Fibroblast of the aortic adventitia (primary cell): Measurements from ENCODE around the gene SLC24A3. TPM values are rescaled to one million over a fixed set of nuclear protein-coding genes. Genes with fewer than 3 reads are reported as not detected.

Source experiments
- DNase-seq: peaks from one replicate; pipeline ENCODE4 v3.0.0-alpha.2; 2010; ENCODE audit warnings: low read depth
- H3K4me3 ChIP-seq: 2 replicates; pipeline ENCODE4 v1.5.1; 2011; ENCODE audit warnings: low read depth, mild to moderate bottlenecking, control low read depth, low read length, moderate library complexity
- total RNA-seq: library from RNA; depleted of rRNA; stranded (reverse); fragments of >200 nt; gene quantifications from 2 replicates; pipeline ENCODE4 v1.2.3, GENCODE V29; 2012; ENCODE audit warnings: low replicate concordance
- TF ChIP-seq, protein P1 (sequence below): IDR thresholded peaks from 2 replicates; pipeline ENCODE4 v1.5.1; 2011; ENCODE audit warnings: mild to moderate bottlenecking, low read length, control low read depth, inconsistent platforms; ENCODE audit not compliant: insufficient read depth

The SLC24A3 gene
- total RNA-seq, 1 donor = not detected

- no peak overlapping the region for H3K4me3 ChIP-seq
- TF ChIP-seq, protein P1, sequence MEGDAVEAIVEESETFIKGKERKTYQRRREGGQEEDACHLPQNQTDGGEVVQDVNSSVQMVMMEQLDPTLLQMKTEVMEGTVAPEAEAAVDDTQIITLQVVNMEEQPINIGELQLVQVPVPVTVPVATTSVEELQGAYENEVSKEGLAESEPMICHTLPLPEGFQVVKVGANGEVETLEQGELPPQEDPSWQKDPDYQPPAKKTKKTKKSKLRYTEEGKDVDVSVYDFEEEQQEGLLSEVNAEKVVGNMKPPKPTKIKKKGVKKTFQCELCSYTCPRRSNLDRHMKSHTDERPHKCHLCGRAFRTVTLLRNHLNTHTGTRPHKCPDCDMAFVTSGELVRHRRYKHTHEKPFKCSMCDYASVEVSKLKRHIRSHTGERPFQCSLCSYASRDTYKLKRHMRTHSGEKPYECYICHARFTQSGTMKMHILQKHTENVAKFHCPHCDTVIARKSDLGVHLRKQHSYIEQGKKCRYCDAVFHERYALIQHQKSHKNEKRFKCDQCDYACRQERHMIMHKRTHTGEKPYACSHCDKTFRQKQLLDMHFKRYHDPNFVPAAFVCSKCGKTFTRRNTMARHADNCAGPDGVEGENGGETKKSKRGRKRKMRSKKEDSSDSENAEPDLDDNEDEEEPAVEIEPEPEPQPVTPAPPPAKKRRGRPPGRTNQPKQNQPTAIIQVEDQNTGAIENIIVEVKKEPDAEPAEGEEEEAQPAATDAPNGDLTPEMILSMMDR = no peak
- no peak for DNase-seq
Observed at GRCh38 chr20:19252451-19253120, 40.1 kb downstream of the SLC24A3 start.

GRCh38 chr20:19253316-19253715, 40.9 kb downstream of the SLC24A3 start:
- no peak for DNase-seq
- H3K4me3 ChIP-seq = no peak overlapping the region
- TF ChIP-seq, protein P1 = no peak

GRCh38 chr20:19253916-19254820, 41.7 kb downstream of the SLC24A3 start:
- TF ChIP-seq, protein P1 = no peak
- no peak for DNase-seq
- no peak overlapping the region for H3K4me3 ChIP-seq

- no peak for DNase-seq
Observed at GRCh38 chr20:19254956-19255355, 42.5 kb downstream of the SLC24A3 start.

DNA sequence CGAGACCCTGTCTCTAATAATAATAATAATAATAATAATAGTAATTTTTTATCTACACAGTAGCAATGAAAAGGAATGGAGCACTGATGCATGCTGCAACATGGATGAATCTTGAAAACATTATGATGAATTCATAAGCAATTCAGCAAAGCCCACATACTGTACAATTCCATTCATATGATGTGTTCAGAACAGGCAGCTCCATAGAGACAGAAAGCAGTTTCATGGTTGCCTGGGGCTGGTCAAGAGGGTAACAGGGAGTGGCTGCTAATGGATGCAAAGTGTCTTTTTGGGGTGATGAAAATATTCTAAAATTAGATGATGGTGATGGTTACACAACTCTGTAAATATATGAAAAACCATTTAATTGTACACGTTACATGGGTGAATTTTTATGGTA, 43.6 kb downstream of the SLC24A3 start:
- no peak overlapping the region for H3K4me3 ChIP-seq
- TF ChIP-seq, protein P1 = no peak
- no peak for DNase-seq

More at GRCh38 chr20:19254956-19255355, 42.5 kb downstream of the SLC24A3 start:
- TF ChIP-seq, protein P1 = no peak
- no peak overlapping the region for H3K4me3 ChIP-seq

- no peak for DNase-seq
- no peak overlapping the region for H3K4me3 ChIP-seq
- TF ChIP-seq, protein P1 = no peak
Observed at GRCh38 chr20:19256906-19257595, 44.6 kb downstream of the SLC24A3 start.
